Right lobe of liver (tissue), 4 donors: ENCODE data around the gene FGFR3.

Experiments used
- CTCF ChIP-seq, 4 donors: fragments of 200-600 bp in 3 of 4; fragments of 450-650 bp in 1 of 4; IDR thresholded peaks; one replicate each; pipeline versions ENCODE4 v1.5.1 to v1.8.0; 2016 to 2022; ENCODE audit warnings: antibody characterized with exemption in 4 of 4, mild to moderate bottlenecking in 2 of 4
- POLR2A ChIP-seq: fragments of 450-650 bp; IDR thresholded peaks from one replicate; pipeline ENCODE4 v1.6.1; 2017; ENCODE audit warnings: antibody characterized with exemption, mild to moderate bottlenecking
- donor health status: DM: no; HTN: no; CAD: no.
- donor health status: DM: no; HTN: no; CAD: no.
- donor health status: DM: no; HTN: yes; CAD: no.

- TF ChIP-seq CTCF (IDR thresholded peaks at IDR 0.05) (no peak), POLR2A (no peak)
These were observed 26.7 kb upstream of the FGFR3 start for GRCh38 chr4:1766106-1767060.
